Upper lobe of left lung (tissue), 4 donors: ENCODE measurements around the gene ZC3HAV1L.

Experiments used
- CTCF ChIP-seq, 6 experiments: fragments of 450-650 bp in 4 of 6; fragments of 200-600 bp in 2 of 6; sonication (generic) in 2 of 6; IDR thresholded peaks; one replicate each; pipeline ENCODE4 v1.5.1; 2016 to 2019; ENCODE audit warnings: antibody characterized with exemption in 6 of 6
- EP300 ChIP-seq, 4 donors: sonication (generic); formaldehyde crosslinking; IDR thresholded peaks; one replicate each; pipeline ENCODE4 v1.5.1; 2017; ENCODE audit warnings: antibody characterized with exemption in 4 of 4, control low read depth in 2 of 4
- POLR2A ChIP-seq, 4 donors: fragments of 450-650 bp; IDR thresholded peaks; one replicate each; pipeline ENCODE4 v1.5.1; 2016 to 2017; ENCODE audit warnings: antibody characterized with exemption in 4 of 4, mild to moderate bottlenecking in 2 of 4
- POLR2AphosphoS5 ChIP-seq, 2 donors: sonication (generic); formaldehyde crosslinking; IDR thresholded peaks; one replicate each; pipeline ENCODE4 v1.5.1; 2017; ENCODE audit warnings: antibody characterized with exemption in 2 of 2

- TF ChIP-seq CTCF (IDR thresholded peaks at IDR 0.05) (no peak), EP300 (IDR thresholded peaks at IDR 0.05) (no peak), POLR2A (IDR thresholded peaks at IDR 0.05) (no peak), POLR2AphosphoS5 (IDR thresholded peaks at IDR 0.05) (no peak)
These were observed 35.8 kb upstream of the ZC3HAV1L start for GRCh38 chr7:139071680-139072079.
